Skeletal muscle tissue (tissue), 4 donors: ENCODE data around the gene PDE4B. TPM values are rescaled to one million over a fixed set of nuclear protein-coding genes. Genes with fewer than 3 reads are reported as not detected.
A peak's percentile ranks its signal among the peaks of the same experiment; 100 is the strongest.

Experiments
- H3K27ac ChIP-seq: one replicate; pipeline ENCODE4 v1.7.0; 2013; ENCODE audit warnings: mild to moderate bottlenecking, low read depth, low read length, inconsistent platforms
- H3K27me3 ChIP-seq, 3 donors: one replicate each; pipeline ENCODE4 v1.7.0; 2013; ENCODE audit warnings: low read length in 3 of 3; ENCODE audit not compliant: control insufficient read depth in 3 of 3, insufficient read depth in 3 of 3
- H3K36me3 ChIP-seq, 3 donors: one replicate each; pipeline ENCODE4 v1.7.0; 2013; ENCODE audit warnings: low read length in 3 of 3; ENCODE audit not compliant: control insufficient read depth in 3 of 3, insufficient read depth in 3 of 3
- H3K4me1 ChIP-seq, 3 donors: one replicate each; pipeline ENCODE4 v1.7.0; 2013; ENCODE audit warnings: low read length in 3 of 3, mild to moderate bottlenecking in 3 of 3; ENCODE audit not compliant: control insufficient read depth in 3 of 3, insufficient read depth in 3 of 3
- H3K4me3 ChIP-seq, 3 donors: one replicate each; pipeline ENCODE4 v1.7.0; 2013; ENCODE audit warnings: low read length in 3 of 3
- H3K9ac ChIP-seq, 3 donors: one replicate each; pipeline ENCODE4 v1.7.0; 2013; ENCODE audit warnings: low read length in 3 of 3, mild to moderate bottlenecking in 3 of 3, moderate library complexity in 2 of 3, low read depth in 1 of 3
- H3K9me3 ChIP-seq, 3 donors: one replicate each; pipeline ENCODE4 v1.7.0; 2013; ENCODE audit warnings: low read length in 3 of 3; ENCODE audit not compliant: control insufficient read depth in 3 of 3
- total RNA-seq: library from RNA; depleted of rRNA; stranded (reverse); fragments of >200 nt; gene quantifications from one replicate; pipeline ENCODE4 v1.2.3, GENCODE V29; 2014
- donor health status: Osteomylitis.

Gene PDE4B
- total RNA-seq, 1 donor from 2014 or later: 26.6 TPM

- Histone ChIP-seq H3K9ac (peak overlapping the region in 1 of 3 donors; percentile 17), H3K4me3 (peak overlapping the region in 1 of 3 donors; percentile 8), H3K36me3 (no peaks in the 10 kb centered on the region), H3K4me1 (peaks cover 31 to 52% (median 41%) of the 10 kb centered on the region in 3 donors), H3K27me3 (no peaks in the 10 kb centered on the region), H3K27ac (peak overlapping the region; percentile 85), H3K9me3 (no peaks in the 10 kb centered on the region)
Observed at GRCh38 chr1:66266350-66266749, 473.7 kb downstream of the PDE4B start.

- peak overlapping the region; percentile 85 for H3K27ac ChIP-seq
- no peaks in the 10 kb centered on the region for H3K9me3 ChIP-seq
- H3K4me1 ChIP-seq: peaks cover 32 to 52% (median 43%) of the 10 kb centered on the region in 3 donors
- peak overlapping the region; percentile 8 to 54 (median 43) for H3K4me3 ChIP-seq
- H3K36me3 ChIP-seq: no peaks in the 10 kb centered on the region
- peak overlapping the region in 2 of 3 donors; percentile 17 to 62 for H3K9ac ChIP-seq
- no peaks in the 10 kb centered on the region for H3K27me3 ChIP-seq
Observed at GRCh38 chr1:66266756-66267155, 474.1 kb downstream of the PDE4B start.

DNA sequence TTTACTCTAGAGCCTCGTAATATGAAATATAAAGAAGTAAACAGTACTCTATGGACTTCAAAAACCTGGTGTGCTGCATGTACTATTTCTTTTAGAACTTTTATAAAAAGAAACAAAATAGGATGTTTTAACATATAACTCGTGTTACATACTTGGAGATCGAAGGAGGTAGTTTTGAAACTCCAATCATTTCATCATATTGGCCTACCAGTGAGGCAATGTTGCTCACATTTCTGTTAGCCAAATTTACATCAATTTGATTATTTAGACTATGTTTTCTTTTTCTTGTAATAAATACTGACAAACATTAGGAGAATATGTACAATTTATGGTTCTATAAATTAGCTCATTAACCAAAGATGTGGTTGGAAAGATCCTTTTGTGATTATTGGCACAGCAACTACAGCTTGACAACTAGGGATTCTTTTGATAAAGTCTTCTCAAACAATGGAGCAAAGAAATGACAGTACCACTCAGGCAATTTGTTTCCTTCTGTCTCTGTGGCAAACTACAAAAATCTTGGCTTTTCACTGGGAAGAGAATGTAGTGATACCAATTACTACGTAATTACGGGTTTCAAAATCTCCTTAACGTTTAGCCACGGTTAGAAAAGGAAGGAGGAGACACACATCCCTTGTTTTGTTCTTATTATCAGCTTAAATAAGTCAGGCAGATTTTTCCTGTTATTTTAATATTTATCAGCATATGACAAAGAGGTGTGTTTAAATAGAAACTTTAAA is 474.7 kb downstream of the PDE4B start:
- Histone ChIP-seq H3K36me3 (no peaks in the 10 kb centered on the region), H3K27me3 (no peaks in the 10 kb centered on the region), H3K4me1 (peaks cover 37 to 52% (median 44%) of the 10 kb centered on the region in 3 donors), H3K9me3 (no peaks in the 10 kb centered on the region), H3K4me3 (peak overlapping the region; percentile 43 to 54 (median 46)), H3K9ac (peak overlapping the region; percentile 0 to 69 (median 62)), H3K27ac (peak overlapping the region; percentile 85)

GRCh38 chr1:66269222-66269621 is 476.5 kb downstream of the PDE4B start:
- H3K9ac ChIP-seq: peak overlapping the region; percentile 28 to 43 (median 40)
- no peaks in the 10 kb centered on the region for H3K36me3 ChIP-seq
- peak overlapping the region; percentile 81 for H3K27ac ChIP-seq
- H3K4me3 ChIP-seq: peak overlapping the region in 2 of 3 donors; percentile 6 to 51
- H3K9me3 ChIP-seq: no peaks in the 10 kb centered on the region
- H3K4me1 ChIP-seq: peaks cover 38 to 47% (median 46%) of the 10 kb centered on the region in 3 donors
- H3K27me3 ChIP-seq: no peaks in the 10 kb centered on the region

DNA sequence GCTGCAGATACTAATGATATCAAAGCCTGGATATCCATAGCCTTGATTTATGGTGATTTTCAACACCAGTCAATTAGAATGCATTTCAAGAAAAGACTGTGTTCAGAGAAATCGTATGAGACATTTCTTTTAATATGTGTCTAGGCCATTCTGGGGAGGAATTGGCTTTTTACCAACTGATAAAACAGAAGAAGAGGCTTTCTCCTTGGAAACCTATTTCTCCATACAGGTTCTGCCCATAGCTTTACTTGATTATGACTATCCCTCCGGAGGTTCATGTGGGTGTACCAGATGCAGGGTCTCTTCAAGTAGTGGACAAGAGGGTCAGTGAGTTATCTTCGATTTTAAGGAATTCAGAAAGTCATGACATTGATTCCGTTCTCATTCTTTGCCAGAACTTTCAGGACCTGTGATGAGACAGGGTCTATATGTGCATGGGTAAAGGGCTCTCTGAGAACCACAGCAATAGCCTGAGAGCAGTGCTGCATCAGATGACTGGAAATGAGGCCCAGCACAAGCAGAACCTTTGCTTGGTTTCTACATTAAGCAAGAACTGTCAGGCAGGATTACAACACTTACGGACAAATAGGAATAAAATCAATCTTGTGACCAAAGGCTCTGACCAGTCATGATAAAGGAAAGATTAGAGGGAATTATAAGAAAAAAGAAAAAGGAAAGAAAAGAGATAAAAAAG is 477.6 kb downstream of the PDE4B start:
- H3K4me3 ChIP-seq: peak overlapping the region; percentile 11 to 45 (median 16)
- peak overlapping the region; percentile 81 for H3K27ac ChIP-seq
- H3K9me3 ChIP-seq: no peaks in the 10 kb centered on the region
- H3K4me1 ChIP-seq: peaks cover 40 to 45% (median 42%) of the 10 kb centered on the region in 3 donors
- H3K36me3 ChIP-seq: no peaks in the 10 kb centered on the region
- no peaks in the 10 kb centered on the region for H3K27me3 ChIP-seq
- H3K9ac ChIP-seq: peak overlapping the region; percentile 41 to 63 (median 59)

GRCh38 chr1:66271216-66271903 is 478.7 kb downstream of the PDE4B start:
- H3K27me3 ChIP-seq: no peaks in the 10 kb centered on the region
- no peaks in the 10 kb centered on the region for H3K9me3 ChIP-seq
- H3K36me3 ChIP-seq: no peaks in the 10 kb centered on the region
- H3K4me3 ChIP-seq: peak overlapping the region; percentile 28 to 69 (median 60)
- H3K9ac ChIP-seq: peak overlapping the region; percentile 41 to 68 (median 59)
- H3K4me1 ChIP-seq: peaks cover 40 to 49% (median 46%) of the 10 kb centered on the region in 3 donors
- peak overlapping the region; percentile 81 for H3K27ac ChIP-seq

GRCh38 chr1:66271904-66272254 is 479.2 kb downstream of the PDE4B start:
- Histone ChIP-seq H3K9me3 (no peaks in the 10 kb centered on the region), H3K36me3 (no peaks in the 10 kb centered on the region), H3K27ac (peak overlapping the region; percentile 81), H3K27me3 (no peaks in the 10 kb centered on the region), H3K4me1 (peaks cover 38 to 46% (median 43%) of the 10 kb centered on the region in 3 donors), H3K9ac (peak overlapping the region; percentile 27 to 68 (median 63)), H3K4me3 (peak overlapping the region; percentile 28 to 69 (median 60))

DNA sequence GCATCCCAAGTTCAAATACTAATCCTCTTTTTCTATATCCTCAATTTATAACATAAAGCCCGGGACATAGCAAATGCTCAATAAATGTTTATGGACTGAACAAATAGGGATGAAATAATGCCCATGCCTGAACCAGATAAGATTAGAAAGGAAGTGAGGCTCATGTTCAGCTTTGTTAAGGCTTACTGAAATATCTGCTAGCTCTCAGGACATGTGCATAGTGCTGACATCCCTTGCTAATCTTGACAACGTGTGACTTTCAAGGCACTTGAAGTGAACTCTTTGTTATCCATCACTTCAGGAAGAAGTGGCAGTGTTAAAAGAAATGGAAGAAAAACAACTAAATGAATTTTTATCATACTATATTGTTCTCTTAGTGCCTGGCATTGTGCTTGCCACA is 481.0 kb downstream of the PDE4B start:
- H3K36me3 ChIP-seq: no peaks in the 10 kb centered on the region
- no peak overlapping the region for H3K9ac ChIP-seq
- H3K27me3 ChIP-seq: no peaks in the 10 kb centered on the region
- H3K4me1 ChIP-seq: peaks cover 43 to 50% (median 48%) of the 10 kb centered on the region in 3 donors
- no peak overlapping the region for H3K4me3 ChIP-seq
- no peaks in the 10 kb centered on the region for H3K9me3 ChIP-seq
- no peak overlapping the region for H3K27ac ChIP-seq

- no peaks in the 10 kb centered on the region for H3K36me3 ChIP-seq
- no peaks in the 10 kb centered on the region for H3K27me3 ChIP-seq
- no peak overlapping the region for H3K9ac ChIP-seq
- H3K9me3 ChIP-seq: no peaks in the 10 kb centered on the region
- H3K4me3 ChIP-seq: no peak overlapping the region
- H3K27ac ChIP-seq: no peak overlapping the region
- H3K4me1 ChIP-seq: peaks cover 37 to 48% (median 44%) of the 10 kb centered on the region in 3 donors
Observed at GRCh38 chr1:66274634-66275033, 481.9 kb downstream of the PDE4B start.
